Measurements from ENCODE around the gene NUAK2.
"Not testable (repeated sequence)": the region's sequence is repeated elsewhere in the genome, so short reads cannot be mapped to it uniquely, and the experiment has no call there.

Gene NUAK2

DNA sequence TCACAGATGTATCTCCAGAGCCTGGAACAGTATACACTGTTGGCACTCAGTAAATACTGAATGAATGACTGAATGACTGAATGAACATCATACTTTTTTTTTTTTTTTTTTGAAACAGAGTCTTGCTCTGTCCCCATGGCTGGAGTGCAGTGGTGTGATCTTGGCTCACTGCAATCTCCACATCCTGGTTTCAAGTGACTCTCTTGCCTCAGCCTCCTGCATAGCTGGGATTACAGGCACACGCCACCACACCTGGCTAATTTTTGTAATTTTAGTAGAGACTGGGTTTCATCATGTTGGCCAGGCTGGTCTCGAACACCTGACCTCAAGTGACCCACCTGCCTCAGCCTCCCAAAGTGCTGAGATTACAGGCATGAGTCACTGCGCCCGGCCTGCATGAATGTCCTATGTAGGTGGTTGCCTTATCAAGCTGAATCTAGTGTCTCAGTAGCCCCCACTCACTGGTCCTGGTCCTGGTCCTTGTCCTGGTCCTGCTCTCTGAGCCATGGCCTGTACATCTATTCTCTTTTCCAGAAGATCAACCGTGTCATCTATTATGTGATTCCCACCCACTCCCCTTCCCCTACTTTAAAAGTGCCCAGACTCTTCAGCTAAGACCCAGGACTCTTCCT lies 23.9 kb downstream of the NUAK2 start:
- DNase-seq (ENCODE audit: low read depth), result not testable (repeated sequence)

DNA sequence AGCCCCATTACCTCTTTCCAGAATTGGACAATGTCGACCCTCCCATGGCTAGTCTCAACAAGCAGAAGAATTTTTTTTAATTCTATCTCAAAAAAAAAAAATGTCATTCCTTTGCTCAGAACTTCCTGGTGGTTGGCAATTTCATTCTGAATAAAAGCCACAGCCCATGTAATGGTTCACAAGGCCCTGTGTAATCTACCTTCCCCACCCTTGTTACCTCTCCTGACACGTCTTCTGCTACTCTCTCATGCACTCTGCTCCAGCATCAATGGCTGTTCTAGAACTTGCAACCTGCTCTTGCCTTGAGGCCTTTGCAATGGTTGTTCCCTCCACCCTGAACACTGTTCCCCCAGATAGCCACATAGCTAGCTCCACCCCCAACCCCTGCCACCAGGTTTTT lies 25.4 kb downstream of the NUAK2 start:
- DNase-seq (ENCODE audit: low read depth), result no peak

DNA sequence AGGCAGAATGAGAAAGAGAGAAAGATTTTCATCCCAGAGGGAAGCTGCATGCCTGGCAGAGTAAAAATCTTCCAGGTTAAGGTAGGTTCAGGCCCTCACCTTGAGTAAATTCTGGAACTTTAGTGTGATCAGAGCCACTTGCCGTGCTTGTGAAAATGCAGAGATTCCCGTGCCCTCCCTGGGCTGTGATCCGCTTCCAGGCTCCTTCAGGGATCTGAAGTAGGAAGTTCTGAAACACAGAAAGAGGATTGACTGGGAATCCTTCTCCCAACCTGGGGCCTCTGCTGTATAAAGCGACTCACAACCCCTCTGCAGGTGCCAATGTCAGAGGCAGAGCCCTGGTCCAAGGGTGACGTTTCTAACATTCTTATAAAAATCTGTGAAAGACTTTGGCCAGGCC lies 26.6 kb downstream of the NUAK2 start:
- DNase-seq (ENCODE audit: low read depth), result no peak

DNA sequence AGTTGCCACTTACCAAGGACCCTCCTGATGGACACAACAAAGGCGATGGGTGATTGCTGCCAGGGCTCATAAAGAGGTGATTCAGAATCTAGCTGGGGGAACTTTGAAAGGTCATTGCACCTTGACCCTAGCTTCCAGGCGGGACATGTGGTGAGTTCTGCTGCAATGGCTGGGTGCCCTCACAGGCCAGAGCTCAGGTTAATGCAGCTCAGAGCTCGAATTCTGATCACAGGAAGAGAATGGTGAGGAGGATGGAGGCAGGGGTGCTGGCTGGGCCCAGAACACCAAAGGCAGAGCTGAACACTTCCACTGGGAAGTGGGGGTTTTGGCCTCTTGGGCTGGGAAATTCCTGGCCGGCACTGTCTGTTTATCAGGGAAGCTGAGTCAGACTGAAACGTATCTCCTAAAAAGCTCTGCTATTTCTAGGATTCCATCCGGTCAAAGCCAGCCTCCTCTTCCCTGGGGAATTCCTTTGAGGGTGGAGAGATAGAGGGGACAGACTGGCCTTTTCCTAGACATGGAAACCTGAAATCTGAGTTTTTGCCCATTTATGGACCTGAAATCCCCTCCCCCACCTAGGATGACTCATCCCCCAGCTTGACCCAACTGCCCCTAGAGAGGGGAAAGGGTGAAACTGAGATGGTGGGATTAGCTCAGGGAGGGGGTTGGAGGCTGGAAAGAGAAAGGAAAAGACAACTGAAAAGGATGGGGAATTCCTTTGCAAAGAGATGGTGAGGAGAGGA lies 27.2 kb downstream of the NUAK2 start:
- DNase-seq (ENCODE audit: low read depth), result no peak

DNA sequence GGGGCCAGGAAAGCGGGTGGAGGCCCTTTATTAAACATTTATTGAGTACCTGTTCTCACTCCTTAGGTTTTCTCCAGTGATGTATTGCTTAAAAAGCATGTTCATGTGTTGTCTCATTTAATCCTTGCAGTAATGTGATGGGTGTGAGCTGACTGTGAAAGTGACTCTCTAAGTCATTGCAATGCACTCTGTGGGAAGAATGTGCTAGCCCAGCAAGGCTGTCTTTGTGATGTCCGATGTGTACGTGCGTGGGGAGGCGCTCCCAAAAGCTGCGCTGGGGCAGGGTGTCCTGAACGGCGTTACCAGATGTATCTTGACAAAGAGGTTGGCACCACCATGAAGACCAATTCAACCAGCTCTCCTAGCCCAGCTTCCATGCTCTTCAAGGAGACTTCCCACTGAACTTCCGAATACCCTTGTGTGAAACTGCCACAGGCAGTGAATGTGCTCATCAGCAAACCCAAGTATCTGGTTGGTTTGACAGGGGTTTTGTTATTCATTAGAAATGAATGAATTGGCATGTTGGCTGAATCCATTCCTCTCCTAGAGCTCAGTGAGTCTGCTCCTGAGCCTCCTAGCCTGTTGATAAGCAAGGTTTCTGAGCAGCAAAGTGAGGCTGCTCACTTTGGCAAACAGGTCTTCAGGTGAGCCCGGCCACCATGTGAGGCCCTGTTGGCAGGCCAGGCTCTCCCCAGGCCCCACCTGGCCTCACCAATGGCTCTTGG lies 28.0 kb downstream of the NUAK2 start:
- DNase-seq (ENCODE audit: low read depth), result no peak

DNA sequence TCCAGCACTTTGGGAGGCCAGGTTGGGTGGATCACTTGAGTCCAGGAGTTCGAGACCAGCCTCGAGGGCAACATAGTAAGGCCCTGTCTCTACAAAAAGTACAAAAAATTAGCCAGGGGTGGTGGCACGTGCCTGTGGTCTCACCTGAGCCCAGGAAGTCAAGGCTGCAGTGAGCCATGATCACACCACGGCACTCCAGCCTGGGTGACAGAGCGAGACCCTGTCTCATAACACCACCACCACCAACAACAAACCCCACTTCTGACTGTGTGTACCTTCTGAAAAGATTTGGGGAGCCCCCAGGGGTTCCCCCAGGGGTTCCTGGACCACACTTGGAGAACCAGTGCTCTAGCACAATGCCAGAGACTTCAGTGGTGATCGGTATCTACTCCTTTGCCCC lies 29.9 kb downstream of the NUAK2 start:
- DNase-seq (ENCODE audit: low read depth), result no peak

DNA sequence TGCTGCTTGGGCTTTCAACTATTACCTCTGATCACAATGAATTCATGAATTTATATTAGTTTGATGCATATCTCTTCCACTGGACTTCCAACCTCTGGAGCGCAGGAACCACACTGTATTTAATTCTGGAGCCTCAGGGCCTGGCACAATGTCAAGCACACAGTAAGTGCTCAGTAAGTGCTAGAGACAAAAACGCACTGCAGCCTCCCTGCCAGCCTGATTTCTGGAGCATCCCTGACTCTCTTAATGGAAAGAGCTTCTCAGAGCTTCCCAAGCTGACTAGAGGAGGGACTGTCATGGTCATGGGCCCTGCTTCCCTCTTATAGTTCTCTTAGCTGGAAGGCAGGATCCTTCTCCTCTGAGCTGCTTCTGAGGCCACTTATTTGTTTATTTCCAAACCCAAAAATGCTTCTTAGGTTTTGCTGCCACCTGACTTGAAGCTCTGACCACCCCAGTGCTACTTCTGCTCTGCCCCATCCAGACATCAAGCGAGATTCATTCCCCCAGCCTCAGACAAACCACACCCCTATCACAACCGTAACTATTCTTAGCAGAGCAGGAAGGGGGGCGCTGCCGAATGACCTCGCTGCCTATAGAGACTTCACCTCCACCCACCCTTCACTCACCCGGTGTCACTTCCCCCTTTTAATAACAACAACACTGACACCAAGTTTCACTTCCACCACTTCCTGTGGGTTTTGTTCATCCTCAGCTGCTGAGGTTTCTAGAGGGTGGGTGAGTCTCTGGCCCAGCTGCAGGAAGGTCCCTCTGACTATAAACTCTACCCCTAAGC lies 33.6 kb downstream of the NUAK2 start:
- DNase-seq (ENCODE audit: low read depth), result peak; percentile 65

DNA sequence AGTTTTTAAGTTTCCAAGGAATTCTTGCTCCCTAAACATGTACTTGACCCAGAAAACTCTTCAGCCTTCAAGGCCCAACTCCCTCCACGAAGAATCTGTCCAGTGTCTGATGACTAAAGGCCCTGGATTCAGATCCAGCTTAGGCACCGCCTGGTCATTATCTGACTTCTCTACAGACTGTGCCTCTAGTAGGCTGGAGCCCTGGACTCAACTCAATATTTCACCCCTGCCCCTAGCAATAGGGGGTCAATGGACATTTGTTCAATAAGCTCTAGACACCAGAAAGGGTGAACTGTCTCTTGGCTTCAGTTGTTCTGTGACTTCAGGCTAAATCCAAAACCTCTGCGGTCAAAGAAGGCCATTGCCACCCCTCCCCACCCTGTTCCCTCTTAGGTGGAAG lies 34.5 kb downstream of the NUAK2 start:
- no peak for DNase-seq (ENCODE audit: low read depth)

DNA sequence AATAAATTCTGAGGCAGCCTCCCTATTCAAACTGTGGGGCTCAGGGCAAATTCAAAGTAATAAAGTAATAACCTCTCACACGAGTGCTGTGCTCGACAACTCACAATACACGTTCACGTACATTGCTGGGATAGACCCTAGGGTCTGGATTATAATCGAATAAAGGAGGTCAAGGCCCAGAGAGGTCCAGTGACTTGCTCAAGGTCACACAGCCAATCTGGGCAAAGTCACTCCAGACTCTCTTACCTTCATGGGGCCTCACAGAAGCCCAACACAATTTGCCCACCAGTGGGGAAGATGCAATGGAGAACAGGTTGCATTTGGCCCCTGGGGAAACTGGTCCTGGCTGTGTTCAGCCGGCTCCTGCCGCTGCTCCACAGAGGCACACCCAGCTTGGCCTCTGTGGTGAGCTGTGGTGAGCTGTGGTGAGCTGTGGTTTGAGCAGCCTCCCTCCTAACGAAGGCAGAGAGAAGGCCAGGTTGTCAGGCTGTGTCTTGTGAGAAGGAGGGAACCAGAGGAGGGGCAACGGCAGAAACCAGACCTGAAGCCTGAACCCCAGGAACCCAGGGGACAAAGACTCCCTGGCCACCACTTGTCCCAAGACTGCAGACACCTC lies 35.1 kb downstream of the NUAK2 start:
- DNase-seq (ENCODE audit: low read depth), result peak; percentile 67

DNA sequence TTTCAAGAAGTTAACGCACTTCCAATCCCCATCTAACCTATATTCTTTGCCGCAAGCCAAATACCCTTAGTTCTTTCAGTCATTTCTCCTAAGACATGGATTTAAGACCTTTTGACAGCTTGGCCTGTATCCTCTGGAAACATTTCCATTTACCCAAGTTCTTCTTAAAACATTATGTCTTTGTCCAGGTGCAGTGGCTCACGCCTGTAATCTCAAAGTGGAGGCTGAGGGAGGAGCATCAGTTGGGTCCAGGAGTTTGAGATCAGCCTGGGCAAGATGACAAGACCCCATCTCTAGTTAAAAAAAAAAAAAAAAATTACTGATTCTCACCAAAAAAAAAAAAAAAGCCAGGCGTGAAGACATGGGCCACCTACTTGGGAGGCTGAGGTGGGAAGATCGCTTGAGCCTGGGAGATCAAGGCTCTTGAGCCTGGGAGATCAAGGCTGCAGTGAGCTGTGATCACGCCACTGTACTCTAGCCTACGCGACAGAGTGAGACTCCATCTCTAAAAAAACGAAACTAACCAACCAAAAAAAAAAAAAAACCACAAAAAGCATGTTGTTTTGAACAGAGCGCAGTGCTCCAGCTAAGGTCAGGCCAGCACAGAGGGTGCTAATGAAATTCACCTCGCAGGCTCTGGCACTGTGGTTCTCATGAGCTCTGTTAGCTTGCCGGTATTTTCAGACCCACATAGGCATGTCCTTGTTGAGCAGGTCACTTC lies 36.0 kb downstream of the NUAK2 start:
- DNase-seq (ENCODE audit: low read depth), result peak; percentile 23

DNA sequence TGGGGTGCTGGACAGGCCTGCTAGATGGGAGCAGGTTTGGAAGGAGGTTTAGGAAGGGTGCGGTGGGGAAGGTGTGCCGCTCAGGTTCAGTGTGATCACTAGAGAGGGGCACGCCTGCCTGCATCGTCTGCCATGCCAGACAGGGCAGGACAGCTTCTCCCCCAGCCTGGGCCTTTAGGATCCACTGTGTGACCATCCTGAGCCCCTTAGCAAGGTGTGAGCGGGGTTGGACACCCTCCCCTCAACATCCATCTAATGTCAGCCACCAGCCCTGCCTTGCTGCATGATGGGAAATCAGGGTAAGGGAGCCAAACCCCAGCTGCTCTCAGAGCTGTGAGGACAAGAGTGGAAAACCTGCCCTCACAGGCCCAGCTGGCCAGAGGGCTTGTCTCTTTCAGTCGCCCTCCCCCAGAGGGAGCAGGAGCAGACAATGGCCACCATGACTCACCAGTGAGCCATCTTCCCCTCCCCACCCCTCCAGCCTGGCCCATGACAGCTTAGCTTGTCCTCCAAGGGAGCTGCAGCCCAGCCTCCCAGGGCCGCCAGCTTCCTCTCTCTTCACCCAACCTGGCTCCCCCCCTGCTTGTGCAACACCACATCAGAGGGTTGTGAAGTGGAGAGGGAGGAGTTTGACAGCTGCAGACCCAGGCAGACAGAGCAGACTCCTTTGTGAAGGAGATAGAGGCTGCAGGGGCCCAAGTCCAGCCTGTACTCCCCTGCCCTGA lies 37.0 kb downstream of the NUAK2 start:
- DNase-seq (ENCODE audit: low read depth), result peak; percentile 71

DNA sequence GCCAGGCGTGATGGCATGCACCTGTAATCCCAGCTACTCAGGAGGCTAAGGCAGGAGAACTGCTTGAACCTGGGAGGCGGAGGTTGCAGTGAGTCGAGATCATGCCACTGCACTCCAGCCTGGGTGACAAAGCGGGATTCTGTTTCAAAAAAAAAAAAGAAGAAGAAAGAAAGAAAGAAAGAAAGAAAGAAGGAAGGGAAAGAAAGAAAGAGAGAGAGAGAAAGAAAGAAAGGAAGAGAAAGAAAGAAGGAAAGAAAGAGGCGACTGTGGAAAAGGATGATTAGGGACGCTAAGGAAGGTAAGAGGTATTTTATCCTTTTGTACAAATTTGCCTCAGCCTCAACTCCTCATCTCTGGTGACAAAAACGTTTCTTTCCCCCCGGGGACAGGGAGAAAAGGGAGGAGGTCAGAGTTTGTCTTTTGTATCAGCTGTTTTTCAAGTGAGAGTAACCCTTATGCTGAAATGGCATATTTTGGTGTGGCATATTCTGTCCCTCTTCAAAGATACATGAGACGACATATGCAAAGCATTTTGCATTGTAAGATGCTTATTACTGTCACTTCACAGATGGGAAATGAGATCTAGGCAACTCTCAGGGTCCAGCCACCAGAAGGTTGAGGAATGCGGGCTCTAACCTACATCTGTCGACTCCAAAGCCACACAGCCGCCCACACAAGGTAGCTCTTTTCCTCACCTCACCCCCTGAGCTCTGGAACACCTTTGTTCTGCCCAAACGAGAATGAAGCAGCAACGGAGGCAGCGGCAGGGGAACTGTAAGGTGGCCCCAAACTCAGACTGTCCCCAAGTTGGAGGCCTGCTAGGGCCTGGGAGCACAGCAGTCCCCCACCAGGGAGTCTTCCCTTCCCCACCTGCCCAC lies 38.0 kb downstream of the NUAK2 start:
- no peak for DNase-seq (ENCODE audit: low read depth)

DNA sequence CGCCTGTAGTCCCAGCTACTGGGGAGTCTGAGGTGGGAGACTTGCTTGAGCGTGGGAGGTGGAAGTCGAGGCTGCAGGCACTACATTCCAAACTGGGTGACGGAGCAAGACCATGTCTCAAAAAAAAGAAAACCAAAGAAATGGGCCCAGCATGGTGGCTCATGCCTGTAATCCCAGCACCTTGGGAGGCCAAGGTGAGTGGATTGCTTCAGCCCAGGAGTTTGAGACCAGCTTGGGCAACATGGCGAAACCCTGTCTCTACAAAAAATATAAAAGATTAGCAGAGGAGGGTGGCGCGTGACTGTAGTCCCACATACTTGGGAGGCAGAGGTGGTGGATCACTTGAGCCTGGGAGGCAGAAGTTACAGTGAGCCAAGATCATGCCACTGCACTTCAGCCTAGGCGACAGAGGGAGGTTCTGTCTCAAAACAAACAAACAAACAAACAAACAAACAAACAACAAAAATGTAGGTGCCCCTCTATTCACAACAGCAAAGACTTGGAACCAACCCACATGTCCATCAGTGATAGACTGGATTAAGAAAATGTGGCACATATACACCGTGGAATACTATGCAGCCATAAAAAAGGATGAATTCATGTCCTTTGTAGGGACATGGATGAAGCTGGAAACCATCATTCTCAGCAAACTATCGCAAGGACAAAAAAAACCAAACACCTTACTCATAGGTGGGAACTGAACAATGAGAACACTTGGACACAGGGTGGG lies 40.7 kb downstream of the NUAK2 start:
- not testable (repeated sequence) for DNase-seq (ENCODE audit: low read depth)

DNA sequence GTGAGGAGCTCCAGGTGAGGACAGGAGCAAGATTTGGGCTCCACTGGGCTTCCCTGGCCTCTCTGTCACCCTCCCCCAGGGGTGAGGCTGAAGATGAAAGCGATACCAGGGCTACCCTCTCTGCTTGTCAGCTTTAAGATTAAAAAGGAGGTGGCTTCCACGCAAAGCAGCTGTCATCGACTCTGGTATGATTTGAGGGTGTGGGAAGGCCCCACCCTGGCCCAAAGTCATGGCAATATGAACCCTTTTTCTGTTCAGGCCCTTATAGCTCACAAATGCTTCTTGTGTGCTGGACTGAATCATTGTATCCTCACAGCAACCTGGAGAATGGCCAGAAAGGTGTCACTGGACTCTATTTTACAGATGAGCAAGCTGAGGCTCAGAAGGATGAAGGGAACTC lies 41.6 kb downstream of the NUAK2 start:
- DNase-seq (ENCODE audit: low read depth), result no peak

DNA sequence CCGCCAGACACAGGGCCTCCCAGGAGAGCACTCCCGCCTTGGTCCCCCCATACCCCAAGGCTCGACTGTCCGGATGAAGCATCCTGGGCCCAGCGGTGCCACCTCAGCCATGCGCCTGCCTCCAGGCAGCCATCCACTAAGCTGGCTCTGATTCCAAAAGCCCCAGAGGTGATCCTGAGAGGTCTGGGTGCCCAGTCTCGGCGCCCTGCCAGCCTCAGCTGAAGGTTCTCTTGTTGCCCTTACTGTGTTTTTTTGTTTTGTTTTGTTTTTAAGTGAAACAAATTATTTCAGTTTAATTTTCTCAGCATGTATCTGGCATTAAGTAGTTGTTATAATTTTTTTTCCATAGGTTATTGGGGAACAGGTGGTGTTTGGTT lies 44.9 kb downstream of the NUAK2 start:
- no peak for DNase-seq (ENCODE audit: low read depth)

DNA sequence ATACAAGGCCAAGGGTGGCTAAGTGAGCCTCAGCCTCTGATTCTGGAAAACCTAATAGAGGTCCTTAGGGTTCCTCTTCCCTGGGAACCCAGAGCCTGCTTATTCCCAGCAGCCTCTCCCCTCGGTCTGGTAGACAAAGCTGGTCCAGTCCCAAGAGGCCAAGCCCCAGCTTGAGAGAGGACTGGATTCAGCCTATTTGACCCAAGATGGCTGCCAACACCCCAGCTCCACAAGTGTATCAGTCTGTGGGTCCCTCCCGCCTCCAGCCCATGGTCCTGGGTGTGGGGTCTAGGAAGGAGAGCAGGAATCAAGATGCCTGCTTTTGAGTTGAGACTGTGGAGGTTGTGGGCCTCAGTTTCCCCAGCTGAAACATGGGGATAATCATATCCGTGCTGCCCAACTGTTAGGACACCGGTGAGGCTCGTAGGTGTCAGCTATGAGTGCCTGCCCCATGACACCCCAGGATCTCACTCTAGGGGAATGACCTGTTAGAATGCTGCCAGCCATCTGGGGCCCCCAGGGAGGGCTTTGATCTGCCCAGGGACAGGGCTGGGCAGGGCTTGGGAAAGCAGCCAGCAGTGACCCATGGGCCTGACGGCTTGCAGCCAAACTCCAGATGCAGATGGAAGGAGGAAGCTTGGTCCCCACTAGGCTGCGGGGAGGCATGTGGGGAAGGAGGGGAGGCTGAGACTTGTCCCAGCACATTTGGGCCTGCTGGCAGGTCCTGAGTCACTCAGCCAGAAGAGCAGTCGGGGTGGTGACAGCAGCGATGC lies 45.4 kb downstream of the NUAK2 start:
- DNase-seq (ENCODE audit: low read depth), result no peak

DNA sequence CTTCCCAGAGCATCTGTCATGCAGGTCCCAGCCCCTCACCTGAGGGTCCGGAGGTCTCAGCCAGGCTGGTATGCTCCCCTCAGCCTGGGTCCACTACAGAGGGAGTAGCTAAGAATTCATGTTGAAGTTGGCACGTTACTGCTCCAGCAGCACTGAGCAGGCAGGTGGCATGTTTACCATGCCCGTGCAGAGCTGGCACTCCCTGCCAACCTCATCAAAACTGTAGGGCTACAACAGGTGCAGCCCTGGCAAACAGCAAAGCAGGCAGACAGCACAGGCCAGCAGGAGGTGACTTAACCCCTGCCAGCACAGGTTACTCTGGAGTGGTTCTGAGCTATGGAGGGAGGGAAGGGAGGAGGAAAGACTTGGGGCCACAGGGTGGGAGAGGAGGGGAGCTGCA lies 46.4 kb downstream of the NUAK2 start:
- DNase-seq (ENCODE audit: low read depth), result no peak

DNA sequence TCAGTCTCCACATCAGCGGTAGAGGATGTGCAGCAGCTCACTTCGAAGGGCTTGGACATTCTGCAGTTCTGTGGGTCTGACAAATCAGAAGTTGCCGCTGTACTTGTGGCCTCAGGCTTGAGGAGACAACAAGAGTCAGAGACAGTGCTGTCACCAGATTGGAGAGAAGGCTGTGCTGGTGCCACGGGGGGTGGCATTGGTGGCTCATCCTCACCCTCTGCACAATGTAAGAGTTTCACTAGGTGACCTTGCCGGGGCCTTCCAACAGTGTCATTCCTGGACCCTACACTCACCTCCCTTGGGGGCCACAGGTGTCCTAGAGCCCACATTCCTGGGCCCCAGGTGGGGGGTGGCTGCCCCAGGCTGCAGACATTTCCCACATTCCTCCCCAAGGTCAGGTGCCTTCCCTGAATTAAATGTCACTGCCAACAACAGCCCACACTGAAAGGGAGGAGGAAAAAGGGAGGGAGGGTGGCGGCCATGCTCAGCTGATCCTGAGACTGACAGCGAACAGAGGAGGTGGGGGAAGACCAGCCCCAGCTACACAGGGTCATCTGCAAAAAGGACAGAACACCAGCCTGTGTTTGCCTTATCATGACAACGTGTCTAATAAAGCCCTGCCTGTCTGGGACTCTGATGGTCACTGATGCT lies 47.4 kb downstream of the NUAK2 start:
- DNase-seq (ENCODE audit: low read depth), result no peak

All from activated T-cell treated with anti-CD3 and anti-CD28 coated beads for 48 hours (primary cell).